Activated CD8-positive, alpha-beta memory T cell treated with anti-CD3 and anti-CD28 coated beads, Interleukin-2, amount 10 ng/mL, durations not matched to agents 7 days and 5 days (primary cell): ENCODE results near the gene DVL1. TPM values are rescaled to one million over a fixed set of nuclear protein-coding genes. Genes with fewer than 3 reads are reported as not detected.

Source experiments
- ATAC-seq: fragments of 150-1000 bp; cut with Tn5 transposase; one replicate; pipeline ENCODE4 v1.10.0; 2021; ENCODE audit warnings: moderate library complexity
- CTCF ChIA-PET: fragments of 350-600 bp; sonication (Branson Sonifier 250); formaldehyde crosslinking; loops from one replicate; lab custom pipeline; 2021; ENCODE audit warnings: antibody characterized with exemption; lab: Charles Lee
- DNase-seq: peaks from one replicate; pipeline ENCODE4 v3.0.0-alpha.2; 2020
- H3K27ac Mint-ChIP-seq: one replicate; pipeline ENCODE4 v1.8.0; 2021; ENCODE audit warnings: mild to moderate bottlenecking, mixed read lengths
- H3K27me3 Mint-ChIP-seq: one replicate; pipeline ENCODE4 v1.8.0; 2021; ENCODE audit warnings: mixed read lengths
- H3K36me3 Mint-ChIP-seq: one replicate; pipeline ENCODE4 v1.8.0; 2021; ENCODE audit warnings: mild to moderate bottlenecking, mixed read lengths
- H3K4me1 Mint-ChIP-seq: one replicate; pipeline ENCODE4 v1.8.0; 2021; ENCODE audit warnings: mixed read lengths
- H3K4me3 Mint-ChIP-seq: one replicate; pipeline ENCODE4 v1.8.0; 2021; ENCODE audit warnings: mild to moderate bottlenecking, moderate library complexity, mixed read lengths
- H3K9me3 Mint-ChIP-seq: one replicate; pipeline ENCODE4 v1.8.0; 2022; ENCODE audit warnings: low read depth, mixed read lengths
- total RNA-seq, 2 experiments: library from RNA; stranded (reverse); gene quantifications; one replicate each; pipeline ENCODE4 v1.2.3, GENCODE V29; 2021

The DVL1 gene
- total RNA-seq, 2 experiments from 2014 or later = 35.2 to 42.0 TPM

DNA sequence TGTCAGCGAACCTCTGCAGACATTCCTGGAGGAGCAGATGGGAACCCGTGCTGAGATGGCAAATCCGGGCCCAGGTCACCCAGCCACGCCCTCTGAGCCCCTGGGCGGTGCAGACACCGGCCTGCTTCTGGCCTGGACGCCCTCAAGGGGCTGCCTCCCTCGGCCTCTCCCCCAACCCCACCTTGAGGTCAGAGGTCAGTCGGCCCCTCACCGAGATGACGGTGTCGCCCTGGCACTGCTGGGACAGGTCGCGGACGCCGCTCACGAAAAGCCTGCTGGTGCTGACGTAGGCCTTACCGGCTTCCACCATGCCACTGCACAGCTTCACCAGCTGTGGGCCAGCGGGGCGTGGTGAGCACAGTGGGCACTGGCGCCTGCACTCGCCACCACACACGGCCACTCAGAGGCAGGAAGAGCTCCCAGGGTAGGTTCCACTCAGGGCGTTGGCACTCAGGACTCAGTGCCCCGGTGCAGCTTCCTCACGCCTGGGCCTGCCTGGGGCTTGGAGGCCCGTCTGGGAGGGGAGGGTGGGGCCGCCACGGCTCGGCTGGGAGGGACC is 46.2 kb downstream of the DVL1 start:
- Mint-ChIP-seq H3K9me3 (no peaks in the 10 kb centered on the region), H3K36me3 (no peaks in the 10 kb centered on the region), H3K4me1 (peaks cover 19% of the 10 kb centered on the region), H3K27ac (no peak overlapping the region), H3K27me3 (no peaks in the 10 kb centered on the region), H3K4me3 (no peak overlapping the region)
- CTCF ChIA-PET = no interaction called here
- ATAC-seq = no peak
- DNase-seq = no peak

DNA sequence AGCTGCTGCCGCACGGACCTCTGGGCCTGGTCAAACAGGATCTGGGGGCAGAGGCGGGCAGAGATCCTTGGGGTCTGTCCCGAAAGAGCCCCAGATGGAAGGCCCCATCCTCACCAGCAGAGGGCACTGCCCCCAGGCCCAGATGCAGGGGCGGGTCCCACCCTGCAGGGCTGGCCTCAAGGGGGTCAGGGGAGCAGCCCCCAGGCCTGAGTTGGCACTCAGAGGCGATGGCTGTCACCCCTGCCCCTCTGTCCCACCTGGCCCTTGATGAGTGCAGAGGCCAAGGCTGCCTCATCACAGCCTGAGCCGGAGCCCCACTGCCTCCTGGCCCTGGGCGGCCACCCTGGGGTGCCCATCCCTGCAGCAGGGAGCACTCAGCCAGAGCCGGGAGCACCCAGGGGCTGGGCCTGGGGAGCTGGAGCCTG is 47.2 kb downstream of the DVL1 start:
- DNase-seq (no peak), ATAC-seq (no peak)
- H3K4me1 Mint-ChIP-seq = peaks cover 17% of the 10 kb centered on the region
- no peaks in the 10 kb centered on the region for H3K36me3 Mint-ChIP-seq
- no peaks in the 10 kb centered on the region for H3K9me3 Mint-ChIP-seq
- no peaks in the 10 kb centered on the region for H3K27me3 Mint-ChIP-seq
- no peak overlapping the region for H3K4me3 Mint-ChIP-seq
- no peak overlapping the region for H3K27ac Mint-ChIP-seq
- CTCF ChIA-PET = no interaction called here

DNA sequence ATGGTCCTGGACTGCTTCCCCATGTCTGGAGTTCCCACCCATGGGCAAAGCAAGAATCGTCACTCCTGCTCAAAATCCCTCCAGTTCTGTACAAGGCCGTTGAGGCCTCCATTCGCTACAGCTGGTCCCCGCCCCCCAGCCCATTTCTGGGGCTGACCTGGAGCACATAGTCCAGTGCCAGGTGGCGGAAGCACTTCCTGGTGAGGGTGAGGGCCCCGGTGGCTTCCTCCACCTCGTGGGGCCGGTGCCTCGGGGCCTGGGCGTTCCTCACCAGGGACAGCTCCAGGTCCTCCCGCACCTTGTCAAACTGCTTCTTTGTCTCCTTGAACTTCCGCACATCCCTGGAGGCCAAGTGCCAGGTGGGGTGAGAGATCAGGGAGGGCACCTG is 48.9 kb downstream of the DVL1 start:
- Mint-ChIP-seq H3K4me1 (peaks cover 5% of the 10 kb centered on the region), H3K27me3 (no peaks in the 10 kb centered on the region), H3K4me3 (no peak overlapping the region), H3K36me3 (no peaks in the 10 kb centered on the region), H3K27ac (no peak overlapping the region), H3K9me3 (no peaks in the 10 kb centered on the region)
- CTCF ChIA-PET = interaction anchor here (1.0 to 1.2 kb wide), 4 partner anchors 13 to 178 kb away, joined by 3 read pairs; no protein-coding TSS in a partner anchor
- no peak for DNase-seq
- no peak for ATAC-seq

DNA sequence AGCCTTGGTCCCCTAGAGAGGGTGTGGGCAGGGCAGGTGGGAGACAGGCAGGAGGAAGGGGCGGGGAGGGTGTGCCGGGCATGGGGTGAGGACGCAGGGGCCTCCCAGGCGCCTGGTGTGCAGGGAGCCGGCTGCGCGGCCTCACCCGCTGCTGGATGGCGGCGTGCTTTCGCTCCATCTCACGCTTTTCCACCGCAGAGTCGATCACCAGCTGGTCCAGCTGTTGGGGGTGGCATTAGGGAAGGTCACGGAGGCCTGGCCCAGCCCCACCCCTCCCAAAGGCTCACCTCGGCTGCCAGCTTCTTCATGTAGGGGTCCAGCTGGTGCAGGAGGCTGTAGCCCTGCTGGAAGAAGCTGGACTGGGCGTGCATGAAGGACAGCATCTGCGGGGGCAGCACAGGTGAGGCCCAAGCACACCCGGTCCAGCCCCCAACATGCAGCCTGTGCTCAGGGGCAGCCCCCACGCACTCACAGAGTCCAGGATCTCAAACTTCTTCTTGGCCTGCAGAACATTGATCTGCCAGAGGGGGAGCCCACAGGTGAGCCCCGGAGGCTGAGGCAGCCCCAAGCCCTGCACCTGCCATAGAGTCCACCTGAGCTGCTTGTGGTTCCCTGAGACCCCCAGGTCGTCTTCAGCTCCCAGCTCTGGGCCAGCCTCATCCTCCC is 49.4 kb downstream of the DVL1 start:
- no peak for DNase-seq
- no peaks in the 10 kb centered on the region for H3K36me3 Mint-ChIP-seq
- no peak overlapping the region for H3K4me3 Mint-ChIP-seq
- CTCF ChIA-PET = interaction anchor here (1.0 to 1.2 kb wide), 4 partner anchors 13 to 178 kb away, joined by 3 read pairs; no protein-coding TSS in a partner anchor
- peak; percentile 63 for ATAC-seq
- peaks cover 3% of the 10 kb centered on the region for H3K4me1 Mint-ChIP-seq
- no peak overlapping the region for H3K27ac Mint-ChIP-seq
- H3K9me3 Mint-ChIP-seq = no peaks in the 10 kb centered on the region
- no peaks in the 10 kb centered on the region for H3K27me3 Mint-ChIP-seq

DNA sequence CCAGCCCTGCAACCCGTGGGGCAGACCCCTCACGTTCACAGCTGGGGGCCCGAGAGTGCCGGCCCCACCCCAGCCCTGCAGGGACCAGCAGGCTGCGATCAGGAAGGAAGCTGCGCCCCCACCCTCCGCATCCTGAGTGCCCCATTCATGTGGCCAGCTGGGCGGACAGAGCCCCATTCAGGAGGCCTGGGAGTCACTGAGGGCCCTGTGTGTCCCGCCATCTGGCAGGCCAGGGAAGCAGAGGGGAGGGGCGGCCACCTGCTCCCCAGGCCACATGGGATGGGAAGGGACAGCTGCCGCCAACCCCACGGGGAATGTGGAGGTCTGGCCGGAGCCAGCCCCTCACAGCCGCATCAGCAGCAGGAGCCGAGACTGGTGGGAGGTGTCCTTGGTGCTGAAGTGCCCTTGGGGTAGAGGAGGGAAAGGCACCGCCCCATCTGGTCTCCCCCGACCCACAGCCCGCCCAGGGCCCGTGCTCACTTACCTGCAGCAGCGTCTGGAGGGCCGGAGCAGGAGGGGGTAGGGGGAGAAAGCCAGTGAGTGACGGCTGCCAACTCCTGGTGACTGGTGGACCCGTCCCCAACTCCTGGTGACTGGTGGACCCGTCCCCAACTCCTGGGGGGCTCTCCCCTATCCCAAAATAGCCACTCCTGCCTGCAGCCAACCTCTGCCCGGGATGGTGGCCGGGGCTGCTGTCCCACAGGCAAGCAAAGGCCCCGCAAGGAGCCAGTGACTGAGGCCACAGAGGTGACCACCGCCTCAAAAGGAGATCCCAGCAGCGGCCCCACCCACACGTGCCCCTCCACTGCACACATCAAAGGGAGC is 50.1 kb downstream of the DVL1 start:
- H3K4me3 Mint-ChIP-seq = no peak overlapping the region
- no peaks in the 10 kb centered on the region for H3K9me3 Mint-ChIP-seq
- CTCF ChIA-PET = interaction anchor here (1.0 to 1.2 kb wide), 2 partner anchors 14 to 142 kb away, joined by 3 read pairs; no protein-coding TSS in a partner anchor
- no peak overlapping the region for H3K27ac Mint-ChIP-seq
- H3K27me3 Mint-ChIP-seq = no peaks in the 10 kb centered on the region
- no peaks in the 10 kb centered on the region for H3K36me3 Mint-ChIP-seq
- DNase-seq (no peak), ATAC-seq (no peak)
- no peaks in the 10 kb centered on the region for H3K4me1 Mint-ChIP-seq

DNA sequence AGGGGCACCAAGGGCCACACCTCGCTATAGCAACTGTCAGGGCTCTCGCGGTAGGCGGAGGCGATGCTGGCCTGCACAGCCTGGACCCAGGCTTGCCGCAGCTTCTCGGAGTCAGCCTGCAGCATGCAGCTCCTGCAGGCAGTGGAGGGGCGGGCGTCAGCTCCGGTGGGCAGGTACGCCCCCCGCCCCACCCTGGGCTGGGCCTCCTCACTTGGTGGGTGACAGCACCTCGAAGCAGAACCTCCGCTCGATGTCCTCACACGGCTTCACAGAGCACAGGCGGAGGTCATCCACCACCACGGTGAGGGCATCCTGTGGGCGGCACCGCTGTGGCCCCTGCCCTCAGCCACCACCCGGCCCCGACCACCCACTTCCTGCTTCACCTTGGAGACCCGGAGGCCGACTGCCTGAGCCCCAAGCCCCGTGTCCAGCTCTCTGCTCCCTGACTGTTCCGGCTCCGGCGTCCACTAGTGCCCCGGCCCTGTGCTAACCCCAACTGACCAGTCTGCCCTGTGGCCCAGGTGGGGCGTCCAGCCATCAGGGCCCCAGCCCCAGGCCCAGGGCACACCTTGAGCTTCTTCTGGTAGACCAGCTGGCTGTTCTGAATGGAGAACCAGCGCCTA is 51.3 kb downstream of the DVL1 start:
- H3K4me1 Mint-ChIP-seq = no peaks in the 10 kb centered on the region
- no peak overlapping the region for H3K27ac Mint-ChIP-seq
- DNase-seq (no peak), ATAC-seq (no peak)
- no peak overlapping the region for H3K4me3 Mint-ChIP-seq
- CTCF ChIA-PET = no interaction called here
- no peaks in the 10 kb centered on the region for H3K36me3 Mint-ChIP-seq
- H3K9me3 Mint-ChIP-seq = no peaks in the 10 kb centered on the region
- H3K27me3 Mint-ChIP-seq = no peaks in the 10 kb centered on the region

DNA sequence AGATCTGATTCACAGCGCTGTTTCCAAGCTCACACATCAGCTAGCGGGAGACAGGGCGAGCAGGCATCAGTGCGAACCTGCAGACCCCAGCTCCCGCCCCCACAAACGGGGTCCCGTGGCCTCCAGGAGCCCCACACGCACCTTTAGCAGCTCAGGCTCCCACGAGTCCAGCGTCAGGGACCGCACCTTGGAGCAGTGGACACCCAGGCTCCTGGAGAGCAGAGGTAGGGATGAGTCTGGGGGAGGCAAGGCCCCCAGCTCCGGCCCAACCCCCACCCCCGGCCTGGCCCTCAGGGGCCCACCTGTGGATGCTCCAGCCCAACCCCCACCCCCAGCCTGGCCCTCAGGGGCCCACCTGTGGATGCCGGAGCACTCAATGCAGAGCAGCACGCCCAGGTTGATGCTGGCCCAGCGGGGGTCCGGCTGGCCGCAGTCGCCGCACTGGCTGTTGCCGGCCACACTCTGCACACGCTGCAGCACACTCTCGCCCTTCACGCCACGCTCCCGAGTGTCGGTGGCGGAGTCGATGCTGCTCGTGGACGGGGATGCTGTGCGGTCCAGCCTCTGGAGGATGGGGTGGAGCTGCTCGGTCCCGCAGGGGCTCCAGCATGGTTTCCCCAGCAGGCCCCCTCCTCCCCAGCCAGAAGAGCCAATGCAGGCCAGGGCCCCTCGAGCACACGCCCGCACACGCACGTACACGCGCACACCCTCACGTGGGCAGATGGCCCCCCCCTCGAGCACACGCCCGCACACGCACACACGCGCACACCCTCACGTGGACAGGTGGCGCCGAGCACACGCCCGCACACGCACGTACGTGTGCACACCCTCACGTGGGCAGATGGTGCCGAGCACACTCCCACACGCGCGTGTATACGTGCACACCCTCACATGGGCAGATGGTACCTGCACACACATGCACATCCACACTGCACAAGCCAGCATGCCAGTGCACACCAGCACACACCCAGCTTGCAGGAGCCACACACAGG is 52.9 kb downstream of the DVL1 start:
- ATAC-seq (no peak), DNase-seq (no peak)
- Mint-ChIP-seq H3K27ac (no peak overlapping the region), H3K4me3 (no peak overlapping the region), H3K9me3 (no peaks in the 10 kb centered on the region), H3K4me1 (no peaks in the 10 kb centered on the region), H3K36me3 (no peaks in the 10 kb centered on the region), H3K27me3 (no peaks in the 10 kb centered on the region)
- CTCF ChIA-PET = interaction anchor here (1.4 kb wide), 1 partner anchor 9 kb away, joined by 4 read pairs; no protein-coding TSS in a partner anchor

DNA sequence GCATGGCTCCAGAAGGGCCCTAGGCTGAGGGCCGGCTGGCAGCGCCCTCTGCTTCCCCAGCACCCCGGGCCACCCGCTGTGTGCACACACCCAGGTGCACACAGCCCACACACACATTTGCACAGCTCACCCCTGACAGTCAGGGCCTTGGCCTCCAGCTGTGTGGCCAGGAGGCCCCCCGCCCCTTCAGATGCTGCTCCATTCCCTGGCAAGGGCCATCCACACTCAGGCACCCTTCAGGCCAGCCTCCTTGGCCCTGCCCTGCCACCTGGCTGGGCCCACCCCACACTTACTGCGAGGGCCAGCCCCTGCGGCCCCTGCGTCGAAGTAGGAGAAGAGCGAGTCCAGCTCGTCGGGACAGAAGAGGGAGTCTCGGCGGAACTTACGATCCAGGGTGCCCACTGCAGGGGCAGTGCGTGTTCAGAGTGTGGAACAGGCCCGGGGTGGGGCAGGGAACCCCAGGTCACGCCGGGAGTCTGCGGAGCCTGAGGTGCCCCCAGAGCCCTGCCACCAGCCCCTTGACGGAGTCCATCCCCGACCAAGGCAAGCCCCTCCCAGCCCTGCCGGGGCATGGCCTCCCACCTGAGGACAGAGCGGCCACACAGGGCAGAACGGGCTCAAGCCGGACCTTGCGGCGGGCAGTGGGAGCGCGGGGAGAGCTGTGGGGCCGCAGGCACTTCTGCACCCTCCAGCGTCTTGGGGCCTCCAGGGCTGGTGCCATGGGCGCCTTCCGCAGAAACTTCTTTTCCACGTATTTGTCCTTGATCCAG is 53.9 kb downstream of the DVL1 start:
- no peak for ATAC-seq
- no peaks in the 10 kb centered on the region for H3K27me3 Mint-ChIP-seq
- DNase-seq = no peak
- H3K9me3 Mint-ChIP-seq = no peaks in the 10 kb centered on the region
- H3K36me3 Mint-ChIP-seq = no peaks in the 10 kb centered on the region
- H3K4me3 Mint-ChIP-seq = no peak overlapping the region
- no peak overlapping the region for H3K27ac Mint-ChIP-seq
- H3K4me1 Mint-ChIP-seq = no peaks in the 10 kb centered on the region
- CTCF ChIA-PET = interaction anchor here (1.2 to 1.6 kb wide), 3 partner anchors 10 to 173 kb away, joined by 4 to 7 read pairs (median 6); no protein-coding TSS in a partner anchor

DNA sequence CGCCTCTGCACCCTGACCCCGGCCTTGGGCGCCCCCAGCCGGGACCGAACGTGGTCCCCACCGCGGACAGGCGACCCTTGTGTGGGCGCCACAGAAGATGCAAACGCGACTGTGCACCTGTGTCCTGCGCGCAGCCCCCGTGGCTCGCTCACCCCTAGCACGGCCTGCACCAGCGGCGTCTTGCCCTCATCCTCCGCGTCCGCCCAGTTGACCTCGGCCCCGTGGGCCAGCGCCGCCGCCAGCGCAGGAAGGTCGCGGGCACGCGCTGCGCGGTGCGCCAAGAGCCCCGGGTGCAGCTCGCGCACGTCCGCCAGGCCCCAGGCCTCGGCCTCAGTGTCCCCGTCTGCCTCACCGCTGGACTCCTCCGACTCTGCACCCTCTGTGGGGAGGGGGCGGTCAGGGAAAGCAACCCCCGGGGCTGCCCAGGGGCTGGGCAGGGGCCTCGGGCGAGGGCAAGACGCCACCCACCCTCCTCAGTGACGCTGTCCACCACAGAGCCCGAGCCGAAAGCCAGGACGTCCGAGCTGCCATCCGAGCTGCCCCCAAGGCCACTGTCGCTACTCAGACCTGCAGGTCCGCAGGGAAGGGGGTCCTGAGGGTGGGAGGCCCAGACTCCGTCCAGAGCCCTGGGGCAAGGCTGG is 54.8 kb downstream of the DVL1 start:
- CTCF ChIA-PET = interaction anchor here (1.2 to 1.6 kb wide), 2 partner anchors 11 to 172 kb away, joined by 6 to 7 read pairs; no protein-coding TSS in a partner anchor
- ATAC-seq (no peak), DNase-seq (no peak)
- Mint-ChIP-seq H3K27ac (no peak overlapping the region), H3K36me3 (no peaks in the 10 kb centered on the region), H3K27me3 (no peaks in the 10 kb centered on the region), H3K4me1 (no peaks in the 10 kb centered on the region), H3K9me3 (no peaks in the 10 kb centered on the region), H3K4me3 (no peak overlapping the region)

DNA sequence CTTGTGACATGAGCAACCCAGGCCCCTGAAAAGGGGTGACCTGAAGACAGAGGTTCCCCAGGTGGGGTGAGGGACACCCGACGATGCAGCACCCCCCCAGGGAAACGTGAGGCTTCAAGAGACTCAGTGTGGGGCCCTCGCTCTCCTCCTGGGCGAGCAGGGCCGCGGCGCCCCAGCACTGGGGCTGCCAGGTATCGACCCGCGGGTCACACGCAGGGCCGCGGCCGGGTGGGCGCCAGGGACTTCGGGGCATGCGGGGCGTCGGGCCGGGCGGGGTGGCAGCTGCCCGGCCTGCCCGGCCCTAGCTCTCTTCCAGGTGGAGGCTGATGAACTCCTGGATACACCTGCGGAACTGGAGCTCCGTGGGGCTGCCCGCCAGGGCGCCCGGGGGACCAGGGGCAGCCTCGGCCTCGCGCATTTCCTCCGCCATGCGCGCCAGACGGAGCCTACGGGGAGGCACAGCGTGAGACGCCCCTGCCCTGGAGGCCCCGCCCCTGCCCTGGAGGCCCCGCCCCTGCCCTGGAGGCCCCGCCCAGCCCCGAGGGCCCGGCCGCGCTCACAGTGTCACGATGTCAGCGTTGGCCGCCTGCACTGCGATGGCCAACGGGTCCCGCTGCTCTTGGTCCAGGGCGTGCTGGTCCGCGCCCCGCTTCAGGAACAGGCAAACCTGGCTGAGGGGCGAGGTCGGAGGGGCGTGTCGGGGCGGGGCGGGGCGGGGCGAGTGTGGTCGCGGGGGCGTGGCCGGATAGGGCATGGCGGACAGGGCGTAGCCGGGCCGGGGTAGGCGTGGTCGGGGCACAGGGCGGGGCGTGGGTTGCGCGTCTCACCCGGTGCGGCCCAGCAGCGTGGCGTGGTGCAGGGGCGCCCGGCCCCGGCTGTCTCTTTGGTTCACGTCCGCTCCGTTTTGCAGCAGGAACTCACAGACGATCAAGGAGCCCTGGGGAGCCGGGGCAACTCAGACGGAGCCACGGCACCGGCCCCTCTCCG is 55.7 kb downstream of the DVL1 start:
- no peaks in the 10 kb centered on the region for H3K27me3 Mint-ChIP-seq
- no peaks in the 10 kb centered on the region for H3K9me3 Mint-ChIP-seq
- no peaks in the 10 kb centered on the region for H3K4me1 Mint-ChIP-seq
- no peak for ATAC-seq
- no peak for DNase-seq
- no peak overlapping the region for H3K4me3 Mint-ChIP-seq
- CTCF ChIA-PET = interaction anchor here (1.6 kb wide), 2 partner anchors 12 to 171 kb away, joined by 3 to 6 read pairs; no protein-coding TSS in a partner anchor
- no peaks in the 10 kb centered on the region for H3K36me3 Mint-ChIP-seq
- H3K27ac Mint-ChIP-seq = no peak overlapping the region
